Measurements from ENCODE around the gene MEF2C. TPM values are rescaled to one million over a fixed set of nuclear protein-coding genes. Genes with fewer than 3 reads are reported as not detected.

The MEF2C gene
- total RNA-seq, 1 donor from 2014 or later: 0.26 TPM

DNA sequence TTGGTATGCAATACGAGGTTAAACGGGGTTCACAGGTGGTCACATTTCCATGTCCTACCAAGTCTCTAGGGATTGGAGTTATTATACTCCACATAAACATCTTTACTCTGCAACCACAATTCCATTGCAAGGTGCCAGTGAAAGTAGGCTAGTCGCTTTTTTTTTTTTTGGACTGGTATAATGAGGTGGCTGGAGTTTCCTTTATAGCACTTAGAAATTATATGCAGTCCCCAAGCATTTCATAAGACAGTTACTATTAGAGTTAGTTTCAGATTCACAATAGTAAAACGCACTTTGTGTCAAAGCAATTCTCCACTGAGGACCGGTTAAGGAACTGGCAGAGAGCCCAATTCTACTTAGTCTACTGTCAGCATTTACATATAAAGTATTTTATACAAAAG is 1.4 kb downstream of the MEF2C start:
- H3K4me1 Mint-ChIP-seq: peaks cover 6% of the 10 kb centered on the region
- no peaks in the 10 kb centered on the region for H3K9me3 Mint-ChIP-seq
- Histone ChIP-seq H3F3A (ENCODE audit: low read depth) (peaks cover 31% of the 10 kb centered on the region), H4K20me1 (ENCODE audit: low read depth) (no peaks in the 10 kb centered on the region), H3K4me3 (no peak overlapping the region), H3K27me3 (peaks cover 62% of the 10 kb centered on the region), H3K4me2 (no peak overlapping the region), H3K36me3 (no peaks in the 10 kb centered on the region), H2AFZ (replicated peaks) (no peak overlapping the region), H3K27ac (no peak overlapping the region), H3K79me2 (ENCODE audit: low read depth) (no peaks in the 10 kb centered on the region), H3K4me1 (peaks cover 8% of the 10 kb centered on the region), H3K9ac (no peak overlapping the region), H3K9me3 (ENCODE audit: low read depth) (no peaks in the 10 kb centered on the region)
- TF ChIP-seq EZH2phosphoT487 (IDR thresholded peaks at IDR 0.05): no peak
- TF ChIP-seq EZH2 (IDR thresholded peaks at IDR 0.05): no peak
- no peak for TF ChIP-seq CTCF (IDR thresholded peaks at IDR 0.05)
- peaks cover 9% of the 10 kb centered on the region for H3K27me3 Mint-ChIP-seq (ENCODE audit: insufficient read depth, low read depth)
- H3K4me3 Mint-ChIP-seq: peak overlapping the region; percentile 60
- no peak for DNase-seq (ENCODE audit: low spot score)
- H3K27ac Mint-ChIP-seq: no peak overlapping the region
- no peaks in the 10 kb centered on the region for H3K36me3 Mint-ChIP-seq

DNA sequence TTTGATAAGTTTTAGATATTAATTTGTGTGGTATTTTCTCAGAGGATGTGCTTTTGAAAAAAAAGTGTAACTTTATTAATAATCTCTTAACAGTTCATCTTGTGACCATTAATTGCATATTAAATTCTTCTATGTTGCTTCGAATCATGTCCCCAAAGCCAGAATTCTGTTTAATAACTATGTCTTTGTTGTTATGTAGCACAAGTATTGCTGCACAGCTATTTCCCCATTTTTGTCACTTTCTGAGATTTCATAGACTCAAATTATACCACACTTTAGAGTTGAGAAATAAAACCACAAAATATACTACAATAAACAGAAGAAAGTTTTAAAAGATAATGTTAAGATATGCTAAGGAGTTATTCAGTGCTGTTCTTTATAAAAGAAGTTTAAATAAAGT is 2.8 kb downstream of the MEF2C start:
- Mint-ChIP-seq H3K4me3 (no peak overlapping the region), H3K4me1 (peaks cover 9% of the 10 kb centered on the region), H3K27ac (no peak overlapping the region), H3K9me3 (no peaks in the 10 kb centered on the region), H3K27me3 (ENCODE audit: insufficient read depth, low read depth) (peaks cover 7% of the 10 kb centered on the region), H3K36me3 (no peaks in the 10 kb centered on the region)
- no peaks in the 10 kb centered on the region for H3K79me2 ChIP-seq (ENCODE audit: low read depth)
- no peak overlapping the region for H3K4me3 ChIP-seq
- TF ChIP-seq EZH2 (IDR thresholded peaks at IDR 0.05) (no peak), EZH2phosphoT487 (IDR thresholded peaks at IDR 0.05) (no peak), CTCF (IDR thresholded peaks at IDR 0.05) (no peak)
- no peak for DNase-seq (ENCODE audit: low spot score)
- peaks cover 8% of the 10 kb centered on the region for H3K4me1 ChIP-seq
- peaks cover 31% of the 10 kb centered on the region for H3F3A ChIP-seq (ENCODE audit: low read depth)
- no peak overlapping the region for H3K4me2 ChIP-seq
- no peaks in the 10 kb centered on the region for H3K36me3 ChIP-seq
- H2AFZ ChIP-seq (replicated peaks): no peak overlapping the region
- H3K9me3 ChIP-seq (ENCODE audit: low read depth): no peaks in the 10 kb centered on the region
- H4K20me1 ChIP-seq (ENCODE audit: low read depth): no peaks in the 10 kb centered on the region
- H3K9ac ChIP-seq: no peak overlapping the region
- no peak overlapping the region for H3K27ac ChIP-seq
- H3K27me3 ChIP-seq: peaks cover 48% of the 10 kb centered on the region

GRCh38 chr5:88879724-88880123 is 3.3 kb downstream of the MEF2C start:
- Histone ChIP-seq H3K36me3 (no peaks in the 10 kb centered on the region), H3K9ac (no peak overlapping the region), H3K4me2 (no peak overlapping the region), H3K27me3 (peaks cover 43% of the 10 kb centered on the region), H4K20me1 (ENCODE audit: low read depth) (no peaks in the 10 kb centered on the region), H3K79me2 (ENCODE audit: low read depth) (no peaks in the 10 kb centered on the region), H3K4me1 (peaks cover 8% of the 10 kb centered on the region), H3K27ac (no peak overlapping the region), H3K9me3 (ENCODE audit: low read depth) (no peaks in the 10 kb centered on the region), H3F3A (ENCODE audit: low read depth) (peaks cover 26% of the 10 kb centered on the region), H3K4me3 (no peak overlapping the region), H2AFZ (replicated peaks) (no peak overlapping the region)
- H3K4me1 Mint-ChIP-seq: peaks cover 9% of the 10 kb centered on the region
- peak; percentile 34 for DNase-seq (ENCODE audit: low spot score)
- no peak overlapping the region for H3K27ac Mint-ChIP-seq
- TF ChIP-seq CTCF (IDR thresholded peaks at IDR 0.05): no peak
- H3K4me3 Mint-ChIP-seq: no peak overlapping the region
- H3K27me3 Mint-ChIP-seq (ENCODE audit: insufficient read depth, low read depth): peaks cover 7% of the 10 kb centered on the region
- H3K9me3 Mint-ChIP-seq: no peaks in the 10 kb centered on the region
- no peaks in the 10 kb centered on the region for H3K36me3 Mint-ChIP-seq

DNA sequence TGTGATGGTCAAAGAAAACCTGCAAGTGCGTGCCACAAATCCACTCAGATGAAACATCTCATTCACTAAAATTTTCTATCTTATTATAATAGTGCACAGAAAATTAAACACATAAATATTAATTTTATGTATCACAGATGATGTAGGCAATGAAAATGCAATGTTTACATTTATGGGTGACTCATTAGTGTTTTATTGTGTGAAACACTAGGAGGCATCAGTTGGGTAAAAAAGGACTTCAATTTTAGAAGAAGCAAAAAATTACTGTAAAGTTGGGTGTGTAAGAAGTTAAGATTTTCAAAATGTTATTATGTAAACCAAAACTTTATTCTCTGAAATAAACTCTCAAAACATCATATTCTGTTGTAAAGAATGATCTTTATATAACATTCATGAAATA is 4.0 kb downstream of the MEF2C start:
- no peak overlapping the region for H3K4me3 ChIP-seq

More for the DNA sequence above, 4.0 kb downstream of the MEF2C start:
- Histone ChIP-seq H3K4me2 (no peak overlapping the region), H3K27ac (no peak overlapping the region), H3K27me3 (peaks cover 36% of the 10 kb centered on the region), H3K36me3 (no peaks in the 10 kb centered on the region), H3F3A (ENCODE audit: low read depth) (peaks cover 20% of the 10 kb centered on the region), H2AFZ (replicated peaks) (no peak overlapping the region), H3K9ac (no peak overlapping the region), H3K4me1 (peaks cover 4% of the 10 kb centered on the region), H4K20me1 (ENCODE audit: low read depth) (no peaks in the 10 kb centered on the region), H3K79me2 (ENCODE audit: low read depth) (no peaks in the 10 kb centered on the region), H3K9me3 (ENCODE audit: low read depth) (no peaks in the 10 kb centered on the region)
- peaks cover 5% of the 10 kb centered on the region for H3K27me3 Mint-ChIP-seq (ENCODE audit: insufficient read depth, low read depth)
- no peak for DNase-seq (ENCODE audit: low spot score)
- H3K4me3 Mint-ChIP-seq: no peak overlapping the region
- peaks cover 9% of the 10 kb centered on the region for H3K4me1 Mint-ChIP-seq
- H3K27ac Mint-ChIP-seq: no peak overlapping the region
- H3K36me3 Mint-ChIP-seq: no peaks in the 10 kb centered on the region
- TF ChIP-seq EZH2 (IDR thresholded peaks at IDR 0.05) (no peak), EZH2phosphoT487 (IDR thresholded peaks at IDR 0.05) (no peak), CTCF (IDR thresholded peaks at IDR 0.05) (no peak)
- no peaks in the 10 kb centered on the region for H3K9me3 Mint-ChIP-seq
